GM21723 (cell line): ENCODE data around the gene OR1A1.
"Not testable (repeated sequence)": the region's sequence is repeated elsewhere in the genome, so short reads cannot be mapped to it uniquely, and the experiment has no call there.

Experiments used
- ATAC-seq: cut with Tn5 transposase; IDR thresholded peaks from one replicate; pipeline ENCODE4 v1.9.1; 2021; ENCODE audit warnings: mild to moderate bottlenecking, moderate library complexity; ENCODE audit not compliant: unreplicated experiment

Gene OR1A1

GRCh38 chr17:3207367-3207766 is at the start of gene OR1A1:
Gene OR1A1, plus strand, starts transcription at chr17:3207667. Its CDS starts 7,954 bp downstream, at chr17:3215621.
- no peak for ATAC-seq

DNA sequence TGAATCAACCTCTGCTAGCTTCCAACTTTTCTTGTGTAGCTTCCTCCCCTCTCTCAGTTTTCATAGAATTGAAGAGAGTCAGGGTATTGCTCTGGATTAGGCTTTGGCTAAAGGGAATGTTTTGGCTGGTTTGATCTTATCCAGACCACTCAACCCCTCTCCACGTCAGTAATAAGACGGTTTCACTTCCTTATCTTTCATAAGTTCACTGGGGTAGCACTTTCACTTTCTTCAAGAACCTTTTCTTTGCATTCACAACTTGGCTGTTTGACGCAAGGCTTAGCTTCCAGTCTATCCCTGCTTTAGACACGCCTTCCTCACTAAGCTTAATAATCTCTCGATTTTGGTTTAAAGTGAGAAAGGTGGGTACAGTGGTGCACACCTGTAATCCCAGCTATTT is 39.9 kb upstream of the OR1A1 start:
- ATAC-seq = no peak

- no peak for ATAC-seq
Measured at GRCh38 chr17:3189961-3190360, 17.5 kb upstream of the OR1A1 start.

- ATAC-seq = no peak
Measured at GRCh38 chr17:3197219-3197618, 10.2 kb upstream of the OR1A1 start, which contains the start of gene OR1A2. Gene OR1A2, plus strand, starts transcription at chr17:3197519. Its CDS starts 0 bp downstream, at chr17:3197519.

- ATAC-seq = no peak
Measured at GRCh38 chr17:3208484-3208883, 1.0 kb downstream of the OR1A1 start.

DNA sequence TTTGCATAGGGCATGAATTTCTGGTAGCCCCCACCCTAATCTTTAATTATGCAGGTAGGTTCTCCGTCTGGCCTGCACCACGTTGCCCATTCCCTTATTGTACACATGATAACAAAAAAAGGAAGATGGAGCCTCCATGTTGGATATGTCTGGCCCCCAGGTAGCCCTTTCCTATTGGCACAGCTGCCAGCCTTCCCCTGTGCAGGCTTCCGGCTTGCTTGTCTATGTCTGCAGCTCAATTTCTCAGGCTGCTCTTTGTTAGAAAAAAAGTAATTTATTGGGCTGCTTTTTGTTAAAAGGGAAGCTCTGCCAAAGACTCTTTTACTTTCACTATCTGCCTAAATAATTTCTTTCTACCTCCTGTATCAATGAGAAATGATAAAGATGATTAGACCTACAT is 5.5 kb downstream of the OR1A1 start:
- no peak for ATAC-seq

DNA sequence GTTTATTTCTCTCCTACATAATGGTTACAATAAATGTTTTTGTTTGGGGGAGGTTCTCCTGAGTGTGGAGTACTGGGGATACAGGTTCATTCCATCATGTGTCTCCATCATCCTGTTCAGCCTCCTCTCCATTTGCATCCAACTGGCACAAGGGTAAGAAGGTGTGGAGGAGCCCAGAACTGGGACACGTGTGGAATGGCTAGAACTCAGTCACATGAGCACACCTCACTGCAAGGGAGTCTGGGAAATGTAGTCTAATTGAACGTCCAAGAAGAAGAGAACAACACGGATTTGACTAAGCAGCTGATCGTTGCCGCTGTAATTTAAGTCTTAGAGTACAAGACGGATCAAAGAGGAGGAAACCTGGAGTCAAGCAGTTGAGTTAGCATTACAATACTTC is 6.1 kb downstream of the OR1A1 start:
- no peak for ATAC-seq

DNA sequence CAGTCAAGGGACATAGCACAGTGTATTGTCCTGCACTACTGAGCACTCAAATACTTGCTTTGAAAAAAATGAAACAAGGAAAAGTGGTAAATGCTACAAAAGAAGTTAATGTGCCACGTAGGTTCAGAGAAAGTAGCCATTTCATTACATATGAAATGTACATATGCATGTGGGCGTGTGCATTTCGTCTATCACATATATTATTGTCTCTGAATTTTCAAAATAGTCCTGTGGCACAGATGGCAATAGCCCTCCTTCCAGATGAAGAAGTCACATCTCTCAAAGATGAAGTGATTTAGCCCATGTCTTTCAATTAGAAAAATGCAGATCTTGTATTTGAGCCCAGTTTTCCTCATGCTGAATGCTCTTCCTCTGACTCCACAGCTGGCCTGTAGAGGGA is 12.5 kb downstream of the OR1A1 start:
- not testable (repeated sequence) for ATAC-seq

DNA sequence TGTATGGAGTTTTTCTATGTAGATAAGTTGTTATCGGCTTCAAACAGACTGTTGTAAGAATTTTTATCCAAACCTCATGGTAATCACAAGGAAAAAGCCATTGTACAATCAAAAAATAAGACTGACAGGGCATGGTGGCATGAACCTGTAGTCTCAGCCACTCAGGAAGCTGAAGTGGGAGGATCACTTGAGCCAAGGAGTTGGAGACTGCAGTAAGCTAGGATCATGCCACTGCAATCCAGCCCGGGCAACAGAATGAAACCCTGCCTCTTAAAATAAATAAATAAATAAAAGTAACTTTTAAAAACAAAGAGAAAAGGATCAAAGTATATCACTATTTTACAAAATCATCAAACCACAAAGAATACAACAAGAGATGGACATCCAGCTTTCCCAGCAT is 14.4 kb downstream of the OR1A1 start:
- ATAC-seq = no peak

- ATAC-seq = no peak
Measured at GRCh38 chr17:3222505-3222904, 15.0 kb downstream of the OR1A1 start.

GRCh38 chr17:3224721-3225352 is 17.4 kb downstream of the OR1A1 start:
- not testable (repeated sequence) for ATAC-seq

- not testable (repeated sequence) for ATAC-seq
Measured at GRCh38 chr17:3232300-3232699, 24.8 kb downstream of the OR1A1 start.

DNA sequence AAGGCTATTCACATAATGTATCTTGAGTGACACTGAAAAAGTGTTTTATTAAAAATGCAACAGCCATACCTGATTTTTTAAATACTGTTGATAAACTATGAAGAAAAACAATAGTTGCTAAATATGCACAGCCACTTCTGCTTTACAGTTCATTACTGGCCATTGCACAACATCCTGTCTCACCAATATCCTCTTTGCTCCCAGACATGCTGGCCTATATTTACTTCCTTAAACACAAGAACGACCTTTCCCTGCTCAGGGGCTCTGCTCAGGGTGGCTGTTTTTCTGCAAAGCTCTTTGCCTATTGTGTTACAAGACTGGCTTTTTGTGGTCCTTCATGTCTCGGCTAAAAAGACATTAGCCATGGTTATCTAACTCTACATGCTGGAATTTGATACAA is 31.2 kb downstream of the OR1A1 start:
- not testable (repeated sequence) for ATAC-seq

GRCh38 chr17:3241044-3241443 is 33.6 kb downstream of the OR1A1 start:
- ATAC-seq = not testable (repeated sequence)

DNA sequence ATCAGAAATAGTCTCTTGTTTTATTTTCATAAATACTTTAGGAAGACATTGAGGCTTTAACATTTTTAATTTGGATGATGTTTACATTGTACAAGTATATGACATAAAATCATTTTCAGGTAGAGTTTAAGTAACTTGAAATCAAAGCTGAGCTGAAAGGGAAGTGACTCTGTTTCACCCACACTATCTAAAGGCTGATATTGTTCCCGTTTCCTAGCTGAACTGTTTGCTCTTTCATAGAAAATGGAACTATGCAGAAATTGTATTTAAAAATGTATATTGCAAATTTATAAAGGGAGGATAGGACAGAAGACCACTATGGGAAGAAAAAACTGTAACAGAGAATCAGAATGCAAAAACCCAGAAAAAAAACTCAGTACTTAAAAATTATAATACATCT is 37.4 kb downstream of the OR1A1 start:
- not testable (repeated sequence) for ATAC-seq

GRCh38 chr17:3249013-3249412 is 41.5 kb downstream of the OR1A1 start:
- ATAC-seq = not testable (repeated sequence)

- ATAC-seq = no peak
Measured at GRCh38 chr17:3256575-3256974, 49.1 kb downstream of the OR1A1 start.

DNA sequence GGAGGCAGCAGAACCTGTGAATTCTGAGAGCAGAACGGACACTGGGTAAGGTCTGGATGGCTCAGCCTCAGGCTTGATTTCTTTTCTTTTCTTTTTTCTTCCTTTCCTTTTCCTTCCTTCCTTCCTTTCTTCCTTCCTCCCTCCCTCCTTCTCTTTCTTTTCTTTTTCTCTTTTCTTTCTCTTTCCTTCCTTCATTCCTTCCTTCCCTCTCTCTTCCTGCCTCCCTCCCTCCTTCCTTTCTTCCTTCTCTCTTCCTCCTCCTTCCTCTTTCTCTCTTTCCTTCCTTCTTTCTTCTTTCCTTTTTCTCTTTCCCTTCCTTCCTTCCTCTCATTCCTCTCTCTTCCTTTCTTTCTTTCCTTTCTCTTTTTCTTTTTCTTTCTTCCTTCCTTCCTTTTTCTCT is 52.7 kb downstream of the OR1A1 start:
- no peak for ATAC-seq

- no peak for ATAC-seq
Measured at GRCh38 chr17:3260600-3260999, 53.1 kb downstream of the OR1A1 start.
